Measurements from ENCODE around the gene CDH13.
"Not testable (repeated sequence)": the region's sequence is repeated elsewhere in the genome, so short reads cannot be mapped to it uniquely, and the experiment has no call there.

Gene CDH13

GRCh38 chr16:82900559-82900958 lies 273.8 kb downstream of the CDH13 start:
- H3K36me3 Mint-ChIP-seq (ENCODE audit: low read depth), result no peaks in the 10 kb centered on the region
- DNase-seq, result no peak
- H3K4me3 Mint-ChIP-seq, result no peak overlapping the region
- H3K27me3 Mint-ChIP-seq, result no peaks in the 10 kb centered on the region
- no peaks in the 10 kb centered on the region for H3K9me3 Mint-ChIP-seq
- H3K27ac Mint-ChIP-seq, result no peak overlapping the region
- H3K4me1 Mint-ChIP-seq (ENCODE audit: low read depth), result no peaks in the 10 kb centered on the region

GRCh38 chr16:82911925-82912324 lies 285.2 kb downstream of the CDH13 start:
- H3K36me3 Mint-ChIP-seq (ENCODE audit: low read depth), result no peaks in the 10 kb centered on the region
- H3K27ac Mint-ChIP-seq, result no peak overlapping the region
- H3K9me3 Mint-ChIP-seq, result peaks cover 3% of the 10 kb centered on the region
- no peak overlapping the region for H3K4me3 Mint-ChIP-seq
- DNase-seq, result no peak
- H3K4me1 Mint-ChIP-seq (ENCODE audit: low read depth), result no peaks in the 10 kb centered on the region
- H3K27me3 Mint-ChIP-seq, result no peaks in the 10 kb centered on the region

- H3K27ac Mint-ChIP-seq, result no peak overlapping the region
Measured at GRCh38 chr16:82915139-82915824, 288.5 kb downstream of the CDH13 start.

GRCh38 chr16:82917886-82918595 lies 291.3 kb downstream of the CDH13 start:
- Mint-ChIP-seq H3K4me3 (no peak overlapping the region), H3K36me3 (ENCODE audit: low read depth) (no peaks in the 10 kb centered on the region), H3K27ac (no peak overlapping the region), H3K4me1 (ENCODE audit: low read depth) (no peaks in the 10 kb centered on the region), H3K9me3 (peaks cover 5% of the 10 kb centered on the region), H3K27me3 (peaks cover 2% of the 10 kb centered on the region)
- no peak for DNase-seq

More at GRCh38 chr16:82915139-82915824, 288.5 kb downstream of the CDH13 start:
- no peaks in the 10 kb centered on the region for H3K9me3 Mint-ChIP-seq
- no peaks in the 10 kb centered on the region for H3K36me3 Mint-ChIP-seq (ENCODE audit: low read depth)
- no peak overlapping the region for H3K4me3 Mint-ChIP-seq
- H3K4me1 Mint-ChIP-seq (ENCODE audit: low read depth), result no peaks in the 10 kb centered on the region
- DNase-seq, result no peak
- peaks cover 2% of the 10 kb centered on the region for H3K27me3 Mint-ChIP-seq

DNA sequence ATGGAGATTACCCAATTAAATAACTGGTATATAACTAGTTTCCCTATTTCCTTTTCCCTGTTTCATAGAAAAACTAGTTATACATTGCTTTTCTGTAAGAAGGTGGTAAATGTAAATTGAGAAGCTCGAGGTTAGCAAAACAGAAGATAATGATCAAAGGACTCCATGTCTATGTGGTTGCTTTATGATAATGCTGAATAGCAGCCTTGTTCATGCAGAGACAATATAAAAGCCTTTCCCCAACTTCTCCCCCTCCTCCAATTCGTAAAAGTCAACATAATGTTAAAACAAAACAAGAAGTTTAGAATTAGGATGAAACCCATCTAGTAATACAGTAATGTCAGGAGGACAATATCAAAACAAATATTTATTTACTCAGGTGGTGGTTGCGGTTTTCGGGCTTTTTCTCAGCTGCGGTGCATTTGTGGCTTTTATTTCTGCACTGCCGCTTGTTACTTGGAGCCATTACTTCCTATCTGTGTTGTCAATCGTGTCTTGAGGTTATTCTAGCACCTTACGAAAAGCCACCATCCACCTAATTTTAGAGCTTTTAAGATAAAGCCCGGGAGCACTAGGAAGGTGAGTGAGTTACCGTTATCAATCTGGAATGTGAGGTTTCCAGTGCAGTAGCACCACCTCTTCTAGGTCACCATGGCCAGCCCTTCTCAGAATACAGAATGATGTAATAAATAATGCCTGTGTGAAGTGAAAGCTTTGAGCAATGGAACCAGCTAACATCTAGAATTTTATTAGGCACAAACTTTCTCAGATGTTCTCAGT lies 297.5 kb downstream of the CDH13 start:
- Mint-ChIP-seq H3K27ac (no peak overlapping the region), H3K4me1 (ENCODE audit: low read depth) (peaks cover 4% of the 10 kb centered on the region), H3K9me3 (peaks cover 5% of the 10 kb centered on the region), H3K4me3 (no peak overlapping the region), H3K27me3 (peaks cover 1% of the 10 kb centered on the region), H3K36me3 (ENCODE audit: low read depth) (no peaks in the 10 kb centered on the region)
- no peak for DNase-seq

DNA sequence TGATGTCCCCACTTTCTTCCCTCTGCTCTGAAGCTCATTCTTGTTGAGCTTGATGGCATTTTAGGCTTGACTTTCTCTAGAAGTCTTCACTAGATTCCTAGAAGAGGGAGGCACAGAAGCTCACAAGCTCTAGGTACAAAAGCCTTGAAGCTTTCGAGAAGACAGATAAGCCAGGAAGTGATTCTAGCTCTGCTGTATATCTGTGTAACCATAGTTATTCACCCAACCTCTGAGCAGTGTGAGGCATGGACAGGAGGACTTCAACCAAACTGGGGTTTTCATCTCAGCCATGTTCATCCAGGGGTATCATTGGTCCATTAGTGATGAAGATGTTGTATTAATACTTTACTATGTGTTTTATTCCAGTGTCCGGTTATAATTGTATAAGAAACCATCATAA lies 299.7 kb downstream of the CDH13 start:
- no peak for DNase-seq
- no peak overlapping the region for H3K4me3 Mint-ChIP-seq
- peaks cover 4% of the 10 kb centered on the region for H3K4me1 Mint-ChIP-seq (ENCODE audit: low read depth)
- H3K27ac Mint-ChIP-seq, result no peak overlapping the region
- no peaks in the 10 kb centered on the region for H3K36me3 Mint-ChIP-seq (ENCODE audit: low read depth)
- peaks cover under 1% of the 10 kb centered on the region for H3K9me3 Mint-ChIP-seq
- H3K27me3 Mint-ChIP-seq, result no peaks in the 10 kb centered on the region

DNA sequence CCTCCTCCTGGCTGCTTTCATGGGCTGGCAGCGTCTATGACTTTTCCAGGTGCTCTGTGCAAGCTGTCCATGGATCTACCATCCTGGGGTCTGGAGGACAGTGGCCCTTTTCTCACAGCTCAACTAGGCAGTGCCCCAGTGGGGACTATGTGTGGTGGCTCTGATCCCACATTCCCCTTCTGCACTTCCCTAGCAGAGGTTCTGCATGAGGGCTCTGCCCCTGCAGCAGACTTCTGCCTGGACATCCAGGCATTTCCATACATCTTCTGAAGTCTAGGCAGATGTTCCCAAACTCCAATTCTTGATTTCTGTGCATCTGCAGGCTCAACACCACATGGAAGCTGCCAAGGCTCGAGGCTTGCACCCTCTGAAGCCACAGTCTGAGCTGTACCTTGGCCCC lies 307.2 kb downstream of the CDH13 start:
- H3K4me3 Mint-ChIP-seq; DNase-seq; H3K4me1 Mint-ChIP-seq (ENCODE audit: low read depth); H3K27me3 Mint-ChIP-seq; H3K27ac Mint-ChIP-seq; H3K36me3 Mint-ChIP-seq (ENCODE audit: low read depth): not testable (repeated sequence)
- H3K9me3 Mint-ChIP-seq, result peaks cover 14% of the 10 kb centered on the region

GRCh38 chr16:82935766-82936165 lies 309.0 kb downstream of the CDH13 start:
- Mint-ChIP-seq H3K4me1 (ENCODE audit: low read depth) (no peaks in the 10 kb centered on the region), H3K27ac (no peak overlapping the region), H3K4me3 (no peak overlapping the region), H3K27me3 (no peaks in the 10 kb centered on the region), H3K36me3 (ENCODE audit: low read depth) (no peaks in the 10 kb centered on the region), H3K9me3 (peaks cover 14% of the 10 kb centered on the region)
- DNase-seq, result no peak

GRCh38 chr16:82936941-82937551 lies 310.3 kb downstream of the CDH13 start:
- no peak for DNase-seq
- Mint-ChIP-seq H3K27ac (no peak overlapping the region), H3K36me3 (ENCODE audit: low read depth) (no peaks in the 10 kb centered on the region), H3K4me1 (ENCODE audit: low read depth) (no peaks in the 10 kb centered on the region), H3K9me3 (peaks cover 12% of the 10 kb centered on the region), H3K27me3 (no peaks in the 10 kb centered on the region), H3K4me3 (no peak overlapping the region)

- no peaks in the 10 kb centered on the region for H3K4me1 Mint-ChIP-seq (ENCODE audit: low read depth)
- no peak overlapping the region for H3K27ac Mint-ChIP-seq
Measured at GRCh38 chr16:82937926-82938520, 311.3 kb downstream of the CDH13 start.

GRCh38 chr16:82943371-82943770 lies 316.6 kb downstream of the CDH13 start:
- H3K4me3 Mint-ChIP-seq, result no peak overlapping the region
- H3K27ac Mint-ChIP-seq, result no peak overlapping the region

More at GRCh38 chr16:82937926-82938520, 311.3 kb downstream of the CDH13 start:
- no peak for DNase-seq
- H3K4me3 Mint-ChIP-seq, result no peak overlapping the region
- no peaks in the 10 kb centered on the region for H3K27me3 Mint-ChIP-seq
- H3K36me3 Mint-ChIP-seq (ENCODE audit: low read depth), result no peaks in the 10 kb centered on the region
- H3K9me3 Mint-ChIP-seq, result peaks cover 13% of the 10 kb centered on the region

GRCh38 chr16:82945420-82946101 lies 318.8 kb downstream of the CDH13 start:
- no peaks in the 10 kb centered on the region for H3K36me3 Mint-ChIP-seq (ENCODE audit: low read depth)
- H3K4me3 Mint-ChIP-seq, result no peak overlapping the region
- H3K4me1 Mint-ChIP-seq (ENCODE audit: low read depth), result peaks cover 6% of the 10 kb centered on the region
- DNase-seq, result no peak
- no peak overlapping the region for H3K27ac Mint-ChIP-seq
- H3K9me3 Mint-ChIP-seq, result peaks cover 5% of the 10 kb centered on the region
- H3K27me3 Mint-ChIP-seq, result no peaks in the 10 kb centered on the region

More at GRCh38 chr16:82943371-82943770, 316.6 kb downstream of the CDH13 start:
- peaks cover 6% of the 10 kb centered on the region for H3K4me1 Mint-ChIP-seq (ENCODE audit: low read depth)
- no peaks in the 10 kb centered on the region for H3K36me3 Mint-ChIP-seq (ENCODE audit: low read depth)
- H3K27me3 Mint-ChIP-seq, result no peaks in the 10 kb centered on the region
- DNase-seq, result no peak
- peaks cover 5% of the 10 kb centered on the region for H3K9me3 Mint-ChIP-seq

DNA sequence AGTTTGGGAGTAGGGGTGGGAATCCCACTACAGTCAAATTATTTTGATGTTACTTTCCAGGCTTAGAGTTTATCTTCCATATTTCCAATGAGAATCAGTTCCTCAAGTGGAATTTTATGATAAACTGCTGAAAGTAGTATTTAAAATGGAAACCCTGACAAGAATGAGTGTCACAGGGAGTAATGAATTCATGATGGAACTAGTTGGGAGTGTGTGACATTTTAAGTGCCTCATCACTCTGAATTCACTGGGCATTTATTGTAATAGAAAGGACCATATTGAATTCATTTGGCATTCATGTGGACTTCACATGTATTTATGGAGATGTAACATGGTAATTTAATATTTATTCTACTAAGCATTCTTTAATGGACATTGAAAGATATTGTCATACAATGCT lies 320.9 kb downstream of the CDH13 start:
- peaks cover 5% of the 10 kb centered on the region for H3K9me3 Mint-ChIP-seq
- DNase-seq, result no peak

DNA sequence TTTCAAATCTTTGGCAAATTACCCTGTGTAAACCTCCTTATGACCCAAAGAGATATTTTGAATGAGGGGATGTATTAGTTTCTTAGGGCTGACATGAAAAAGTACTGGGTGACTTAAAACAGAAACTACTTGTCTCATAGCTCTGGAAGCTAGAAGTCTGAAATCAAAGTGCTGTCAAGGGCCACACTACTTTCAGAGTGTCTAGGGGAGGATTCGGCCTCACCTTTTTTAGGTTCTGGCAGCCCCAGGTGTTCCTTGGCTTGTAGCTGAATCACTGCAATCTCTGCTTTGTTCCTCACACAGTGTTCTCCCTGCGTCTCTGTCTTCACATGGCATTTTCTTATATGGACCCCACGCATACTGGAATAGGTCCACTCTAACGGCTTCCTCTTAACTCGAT lies 322.2 kb downstream of the CDH13 start:
- Mint-ChIP-seq H3K36me3 (ENCODE audit: low read depth) (no peaks in the 10 kb centered on the region), H3K4me1 (ENCODE audit: low read depth) (peaks cover 6% of the 10 kb centered on the region), H3K9me3 (peaks cover 4% of the 10 kb centered on the region), H3K27me3 (no peaks in the 10 kb centered on the region), H3K27ac (no peak overlapping the region), H3K4me3 (no peak overlapping the region)
- DNase-seq, result no peak

More for the DNA sequence above, 320.9 kb downstream of the CDH13 start:
- Mint-ChIP-seq H3K27me3 (no peaks in the 10 kb centered on the region), H3K4me1 (ENCODE audit: low read depth) (peaks cover 6% of the 10 kb centered on the region), H3K27ac (no peak overlapping the region), H3K4me3 (no peak overlapping the region), H3K36me3 (ENCODE audit: low read depth) (no peaks in the 10 kb centered on the region)

Data from activated T-cell treated with anti-CD3 and anti-CD28 coated beads, Interleukin-2, amount 50 U/mL, for 24 hours (primary cell).